ENCODE measurements around the gene TEX261. TPM values are rescaled to one million over a fixed set of nuclear protein-coding genes. Genes with fewer than 3 reads are reported as not detected.

TEX261 gene
- total RNA-seq, 2 experiments from 2014 or later, result 34.5 to 45.8 TPM

DNA sequence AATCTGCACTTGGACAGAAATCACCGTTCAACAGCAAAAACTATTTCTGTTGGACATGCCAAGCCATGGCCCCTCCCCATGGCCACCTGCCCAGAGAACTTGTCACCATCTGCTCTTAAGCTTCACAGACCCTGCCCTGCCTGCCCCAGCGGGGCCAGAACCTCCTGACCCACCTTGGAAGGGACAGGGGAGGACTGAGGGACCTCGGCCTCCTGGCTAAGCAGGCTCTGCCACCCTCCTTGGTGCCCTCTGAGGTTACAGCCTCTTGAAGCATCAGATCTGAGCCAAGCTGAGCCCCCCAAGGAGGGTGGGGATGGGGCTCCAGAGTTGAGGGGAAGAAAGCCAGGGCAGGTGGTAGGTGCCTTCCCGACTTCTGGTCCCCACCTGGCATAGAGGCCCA is 6.5 kb downstream of the TEX261 start:
- peaks cover 4% of the 10 kb centered on the region for H3K4me1 ChIP-seq (ENCODE audit: insufficient read depth, low read length, poor library complexity, severe bottlenecking)
- H3K9me3 ChIP-seq (ENCODE audit: low read length), result no peaks in the 10 kb centered on the region
- H3K27ac ChIP-seq (ENCODE audit: low read depth, low read length, poor library complexity, severe bottlenecking), result no peak overlapping the region
- H3K9me2 ChIP-seq (ENCODE audit: insufficient read depth, low read length), result no peaks in the 10 kb centered on the region
- intact Hi-C loops (cut with micrococcal nuclease; ENCODE audit: unreplicated experiment), result no loop called here
- DNase-seq (ENCODE audit: low spot score), result no peak
- H3K36me3 ChIP-seq (ENCODE audit: insufficient read depth, low read length), result peaks cover 83% of the 10 kb centered on the region
- H4K20me1 ChIP-seq (ENCODE audit: insufficient read depth, low read length), result peaks cover 3% of the 10 kb centered on the region; the same call in 1 of the 2 replicates
- no peak overlapping the region for H2AFZ ChIP-seq (ENCODE audit: low read length)
- H3K4me3 ChIP-seq (ENCODE audit: low read depth, low read length, poor library complexity, severe bottlenecking), result no peak overlapping the region
- H3K79me2 ChIP-seq (ENCODE audit: insufficient read depth, low read depth, low read length), result peaks cover 6% of the 10 kb centered on the region
- TF ChIP-seq EZH2phosphoT487 (IDR thresholded peaks at IDR 0.05; ENCODE audit: borderline replicate concordance, low read depth, low read length), result no peak
- TF ChIP-seq, protein P1, sequence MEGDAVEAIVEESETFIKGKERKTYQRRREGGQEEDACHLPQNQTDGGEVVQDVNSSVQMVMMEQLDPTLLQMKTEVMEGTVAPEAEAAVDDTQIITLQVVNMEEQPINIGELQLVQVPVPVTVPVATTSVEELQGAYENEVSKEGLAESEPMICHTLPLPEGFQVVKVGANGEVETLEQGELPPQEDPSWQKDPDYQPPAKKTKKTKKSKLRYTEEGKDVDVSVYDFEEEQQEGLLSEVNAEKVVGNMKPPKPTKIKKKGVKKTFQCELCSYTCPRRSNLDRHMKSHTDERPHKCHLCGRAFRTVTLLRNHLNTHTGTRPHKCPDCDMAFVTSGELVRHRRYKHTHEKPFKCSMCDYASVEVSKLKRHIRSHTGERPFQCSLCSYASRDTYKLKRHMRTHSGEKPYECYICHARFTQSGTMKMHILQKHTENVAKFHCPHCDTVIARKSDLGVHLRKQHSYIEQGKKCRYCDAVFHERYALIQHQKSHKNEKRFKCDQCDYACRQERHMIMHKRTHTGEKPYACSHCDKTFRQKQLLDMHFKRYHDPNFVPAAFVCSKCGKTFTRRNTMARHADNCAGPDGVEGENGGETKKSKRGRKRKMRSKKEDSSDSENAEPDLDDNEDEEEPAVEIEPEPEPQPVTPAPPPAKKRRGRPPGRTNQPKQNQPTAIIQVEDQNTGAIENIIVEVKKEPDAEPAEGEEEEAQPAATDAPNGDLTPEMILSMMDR (conservative IDR thresholded peaks at IDR 0.05; ENCODE audit: low read length), result no peak
- CTCF ChIA-PET (ENCODE audit: unreplicated experiment), result no interaction called here
- H3K4me2 ChIP-seq (ENCODE audit: low read length), result no peak overlapping the region
- POLR2A ChIA-PET, result no interaction called here
- no TSS peak for BruUV-seq (replicated peaks)

DNA sequence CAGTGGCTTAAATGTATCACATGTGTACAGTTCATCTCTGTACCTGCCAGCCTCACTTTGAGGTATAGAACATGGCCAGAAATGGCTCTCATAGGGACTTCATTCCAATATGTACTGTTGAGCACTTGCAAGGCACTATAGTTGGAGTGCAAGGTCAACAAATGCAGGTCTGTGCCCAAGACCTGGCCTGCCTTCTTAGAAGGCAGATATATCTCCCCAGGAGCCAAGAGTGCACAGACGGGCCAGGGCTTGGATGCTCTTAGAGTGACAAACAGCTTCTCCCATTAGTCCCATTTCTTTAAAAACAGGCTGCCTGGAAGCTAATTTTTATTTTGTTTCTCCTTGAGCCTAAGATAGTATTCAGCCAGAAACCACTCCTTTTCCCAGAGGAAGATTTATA is 7.3 kb downstream of the TEX261 start:
- ChIA-PET CTCF (ENCODE audit: unreplicated experiment) (no interaction called here), POLR2A (no interaction called here)
- TSS peak; percentile 58 for BruUV-seq (replicated peaks)
- Histone ChIP-seq H3K4me2 (ENCODE audit: low read length) (no peak overlapping the region), H3K27ac (ENCODE audit: low read depth, low read length, poor library complexity, severe bottlenecking) (no peak overlapping the region), H2AFZ (ENCODE audit: low read length) (no peak overlapping the region), H3K9me3 (ENCODE audit: low read length) (no peaks in the 10 kb centered on the region), H3K79me2 (ENCODE audit: insufficient read depth, low read depth, low read length) (no peaks in the 10 kb centered on the region), H3K9me2 (ENCODE audit: insufficient read depth, low read length) (no peaks in the 10 kb centered on the region), H3K4me1 (ENCODE audit: insufficient read depth, low read length, poor library complexity, severe bottlenecking) (no peaks in the 10 kb centered on the region), H4K20me1 (ENCODE audit: insufficient read depth, low read length) (no peaks in the 10 kb centered on the region), H3K36me3 (ENCODE audit: insufficient read depth, low read length) (peaks cover 78% of the 10 kb centered on the region), H3K4me3 (ENCODE audit: low read depth, low read length, poor library complexity, severe bottlenecking) (no peak overlapping the region)
- DNase-seq (ENCODE audit: low spot score), result no peak
- intact Hi-C loops (cut with micrococcal nuclease; ENCODE audit: unreplicated experiment), result no loop called here
- no peak for TF ChIP-seq EZH2phosphoT487 (IDR thresholded peaks at IDR 0.05; ENCODE audit: borderline replicate concordance, low read depth, low read length)
- TF ChIP-seq, protein P1 (conservative IDR thresholded peaks at IDR 0.05; ENCODE audit: low read length), result no peak

DNA sequence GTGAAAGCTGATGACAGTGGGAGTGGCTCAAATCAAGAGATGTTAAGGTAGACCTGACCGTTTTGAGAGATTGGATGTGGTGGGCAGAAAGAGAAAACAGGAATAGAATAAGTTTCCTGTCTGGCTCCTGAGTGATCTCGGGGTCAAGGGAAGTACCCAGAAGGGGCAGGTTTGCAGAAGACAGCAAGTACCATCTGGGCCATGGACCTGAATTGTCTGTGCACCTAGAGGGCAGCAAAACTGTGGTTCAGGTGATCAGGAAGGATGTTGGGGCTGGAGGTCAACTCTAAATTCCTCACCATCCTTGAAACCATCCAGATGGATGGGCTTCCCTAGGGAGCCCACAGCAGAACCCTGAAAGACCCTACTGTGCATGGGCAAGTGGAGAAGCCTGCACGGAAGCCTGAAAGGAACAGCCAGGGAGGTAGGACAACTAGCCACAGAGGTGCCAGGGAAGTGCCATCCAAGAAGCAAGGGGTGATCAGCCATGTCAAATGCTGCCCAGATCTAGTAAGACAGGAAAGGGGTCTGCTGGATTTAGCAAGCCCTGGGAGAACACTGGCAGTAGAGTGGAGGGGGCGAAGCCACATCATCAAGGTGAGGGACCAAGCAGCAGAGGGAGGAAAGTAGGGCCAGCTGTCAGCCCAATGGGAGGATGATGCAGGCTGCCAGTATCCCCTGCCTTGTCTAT is 8.0 kb downstream of the TEX261 start:
- Histone ChIP-seq H3K4me3 (ENCODE audit: low read depth, low read length, poor library complexity, severe bottlenecking) (no peak overlapping the region), H3K4me2 (ENCODE audit: low read length) (no peak overlapping the region), H4K20me1 (ENCODE audit: insufficient read depth, low read length) (no peaks in the 10 kb centered on the region), H3K79me2 (ENCODE audit: insufficient read depth, low read depth, low read length) (no peaks in the 10 kb centered on the region), H3K9me3 (ENCODE audit: low read length) (no peaks in the 10 kb centered on the region), H3K9me2 (ENCODE audit: insufficient read depth, low read length) (no peaks in the 10 kb centered on the region), H3K36me3 (ENCODE audit: insufficient read depth, low read length) (peaks cover 76% of the 10 kb centered on the region), H2AFZ (ENCODE audit: low read length) (no peak overlapping the region), H3K4me1 (ENCODE audit: insufficient read depth, low read length, poor library complexity, severe bottlenecking) (no peaks in the 10 kb centered on the region), H3K27ac (ENCODE audit: low read depth, low read length, poor library complexity, severe bottlenecking) (no peak overlapping the region)
- ChIA-PET CTCF (ENCODE audit: unreplicated experiment) (no interaction called here), POLR2A (interaction anchor here (0.6 kb wide), 1 partner anchor 1795 kb away, joined by 3 read pairs; no protein-coding TSS in a partner anchor)
- BruUV-seq (replicated peaks), result no TSS peak
- DNase-seq (ENCODE audit: low spot score), result no peak
- no peak for TF ChIP-seq EZH2phosphoT487 (IDR thresholded peaks at IDR 0.05; ENCODE audit: borderline replicate concordance, low read depth, low read length)
- TF ChIP-seq, protein P1 (conservative IDR thresholded peaks at IDR 0.05; ENCODE audit: low read length), result no peak
- intact Hi-C loops (cut with micrococcal nuclease; ENCODE audit: unreplicated experiment), result no loop called here

Measured in OCI-LY7 (cell line).